ENCODE measurements around the gene WDR41.
"Not testable (repeated sequence)": the region's sequence is repeated elsewhere in the genome, so short reads cannot be mapped to it uniquely, and the experiment has no call there.

- TF ChIP-seq ZNF274 (IDR thresholded peaks at IDR 0.05; ENCODE audit: low read depth, low read length); YY1 (IDR thresholded peaks at IDR 0.05; ENCODE audit: insufficient read depth, insufficient read length); SUZ12 (IDR thresholded peaks at IDR 0.05; ENCODE audit: extremely low read depth, insufficient read depth, insufficient read length): not testable (repeated sequence)
Observed at GRCh38 chr5:77490741-77491344, 1.3 kb downstream of the WDR41 start.

Data from NT2/D1 (cell line).